SIG-M5 (cell line): Measurements from ENCODE around the gene GMCL2.
"Not testable (repeated sequence)": the region's sequence is repeated elsewhere in the genome, so short reads cannot be mapped to it uniquely, and the experiment has no call there.

Experiments used
- DNase-seq: peaks from one replicate; lab custom pipeline; 2025; lab: John Stamatoyannopoulos, UW

Gene GMCL2

DNA sequence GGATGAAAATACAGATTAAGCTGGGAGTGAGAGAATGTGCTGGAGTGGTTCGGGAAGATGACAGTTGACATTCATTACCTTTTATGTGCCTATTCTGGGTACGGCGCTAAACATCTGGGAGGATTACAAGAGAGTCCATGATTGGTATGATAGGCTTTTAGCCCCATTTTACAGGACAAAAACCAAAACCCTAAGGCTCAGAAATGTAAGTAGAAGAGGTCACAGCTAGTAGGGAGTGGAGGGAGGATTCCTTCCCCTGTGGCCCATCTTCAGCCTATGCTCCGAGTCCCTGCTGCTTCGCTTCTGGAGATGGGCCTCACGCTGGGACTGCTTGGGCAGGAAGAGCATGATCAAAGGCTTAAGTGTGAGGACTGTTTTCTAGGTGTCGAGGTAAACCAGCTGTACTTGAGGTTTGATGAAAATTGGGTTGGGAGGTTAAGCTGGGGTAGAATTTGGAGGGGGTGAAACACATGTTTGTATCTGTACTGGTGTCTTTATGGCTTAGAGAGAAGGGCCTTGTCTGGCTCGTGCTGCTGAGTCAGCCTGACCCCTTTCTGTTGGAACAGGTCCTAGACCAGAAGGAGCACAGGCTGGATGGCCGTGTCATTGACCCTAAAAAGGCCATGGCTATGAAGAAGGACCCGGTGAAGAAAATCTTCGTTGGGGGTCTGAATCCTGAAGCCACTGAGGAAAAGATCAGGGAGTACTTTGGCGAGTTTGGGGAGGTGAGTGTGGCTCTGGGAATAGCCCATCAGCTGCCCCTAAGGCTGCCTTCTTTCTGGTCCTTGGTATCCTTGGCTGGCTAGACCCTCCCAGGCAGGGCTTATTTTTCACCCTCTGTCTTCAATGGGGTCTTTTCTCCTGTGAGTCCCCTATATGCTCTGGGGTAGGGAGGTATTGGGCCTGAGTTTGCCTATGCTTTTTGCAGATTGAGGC, 19.3 kb upstream of the GMCL2 start:
- DNase-seq = no peak

DNA sequence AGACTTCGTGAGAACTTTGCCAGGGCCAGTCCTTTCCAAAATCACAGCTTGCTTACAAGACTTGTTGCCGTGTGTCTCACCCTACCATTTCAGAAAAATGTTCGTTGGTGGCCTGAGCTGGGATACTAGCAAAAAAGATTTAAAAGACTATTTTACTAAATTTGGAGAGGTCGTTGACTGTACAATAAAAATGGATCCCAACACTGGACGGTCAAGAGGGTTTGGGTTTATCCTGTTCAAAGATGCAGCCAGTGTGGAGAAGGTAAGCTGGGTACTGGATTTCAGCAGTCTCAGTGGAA, 18.5 kb upstream of the GMCL2 start:
- no peak for DNase-seq

DNA sequence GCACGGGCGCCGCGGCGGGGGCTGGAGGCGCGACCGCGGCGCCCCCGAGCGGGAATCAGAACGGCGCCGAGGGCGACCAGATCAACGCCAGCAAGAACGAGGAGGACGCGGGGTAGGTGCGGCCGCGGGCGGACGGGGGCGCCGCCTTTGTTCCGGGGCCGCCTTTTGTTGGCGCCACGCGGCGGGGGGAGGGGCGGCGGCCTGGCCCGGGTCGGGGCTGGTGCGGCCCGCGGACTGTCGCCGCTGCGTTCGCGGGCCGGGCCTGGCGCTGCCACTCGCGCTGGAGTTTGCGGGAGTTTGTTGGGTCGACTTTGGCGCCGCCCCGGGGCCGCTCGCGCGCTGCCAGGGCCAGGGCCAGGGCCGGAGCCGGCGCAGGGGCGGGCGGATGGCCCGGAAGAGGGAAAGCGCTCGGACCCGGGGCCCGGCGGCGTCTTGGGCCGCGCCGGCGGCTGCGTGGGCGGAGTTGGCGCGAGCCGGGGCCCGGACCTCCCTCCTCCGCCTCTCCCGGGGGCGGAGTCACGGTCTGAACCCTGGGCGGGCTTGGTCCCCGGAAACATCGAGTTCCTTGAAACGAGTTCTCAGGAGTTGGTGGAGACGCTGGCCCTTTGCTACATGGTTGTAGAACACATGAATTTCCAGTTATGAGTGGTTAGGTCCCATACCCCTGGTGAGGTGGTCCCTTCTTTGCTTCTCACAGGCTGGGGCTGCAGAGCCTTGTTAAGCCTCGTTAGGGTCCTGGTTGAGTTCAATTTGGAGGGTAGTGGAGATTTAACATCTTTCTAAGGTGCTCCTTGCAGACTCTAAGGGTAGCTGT, 18.0 kb upstream of the GMCL2 start:
- DNase-seq = no peak

DNA sequence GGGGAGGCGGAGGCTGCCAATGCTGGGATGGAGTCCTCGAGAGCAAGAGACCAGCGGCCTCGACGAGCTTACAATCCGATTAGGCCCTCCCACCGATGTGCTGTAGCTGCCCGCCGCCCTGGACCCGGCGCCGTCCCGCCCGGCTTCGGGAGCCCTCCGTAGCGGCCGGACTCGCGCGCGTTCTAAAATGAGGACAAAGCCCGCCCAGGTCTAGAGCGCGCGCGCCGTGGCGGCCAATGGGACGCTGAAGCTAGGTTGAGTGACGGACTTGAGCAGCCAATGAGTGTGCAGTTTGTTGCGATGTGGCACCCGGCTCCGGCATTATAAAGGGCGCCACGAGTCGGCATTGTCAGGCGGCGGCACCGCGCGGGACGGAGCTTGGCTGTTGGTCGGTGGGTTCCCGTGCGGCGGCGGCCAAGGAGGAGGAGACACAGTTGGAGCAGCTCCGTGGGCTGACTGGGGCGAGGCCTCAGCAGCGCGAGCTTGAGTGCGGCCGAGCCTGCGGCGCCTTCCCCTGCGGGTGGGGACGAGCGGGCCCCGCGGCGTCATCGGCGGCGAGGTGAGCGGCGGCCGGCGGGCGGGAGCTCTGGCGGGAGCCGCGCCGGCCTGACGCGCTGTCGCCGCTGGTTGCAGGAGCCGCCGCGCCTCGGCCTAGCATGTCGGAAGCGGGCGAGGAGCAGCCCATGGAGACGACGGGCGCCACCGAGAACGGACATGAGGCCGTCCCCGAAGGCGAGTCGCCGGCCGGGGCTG, 17.2 kb upstream of the GMCL2 start, which contains the start of gene HNRNPAB:
HNRNPAB (plus strand) TSS at position 352 of the 753 bp plus-strand sequence; CDS start at position 657, 305 bp downstream.
- DNase-seq = peak; percentile 60

DNA sequence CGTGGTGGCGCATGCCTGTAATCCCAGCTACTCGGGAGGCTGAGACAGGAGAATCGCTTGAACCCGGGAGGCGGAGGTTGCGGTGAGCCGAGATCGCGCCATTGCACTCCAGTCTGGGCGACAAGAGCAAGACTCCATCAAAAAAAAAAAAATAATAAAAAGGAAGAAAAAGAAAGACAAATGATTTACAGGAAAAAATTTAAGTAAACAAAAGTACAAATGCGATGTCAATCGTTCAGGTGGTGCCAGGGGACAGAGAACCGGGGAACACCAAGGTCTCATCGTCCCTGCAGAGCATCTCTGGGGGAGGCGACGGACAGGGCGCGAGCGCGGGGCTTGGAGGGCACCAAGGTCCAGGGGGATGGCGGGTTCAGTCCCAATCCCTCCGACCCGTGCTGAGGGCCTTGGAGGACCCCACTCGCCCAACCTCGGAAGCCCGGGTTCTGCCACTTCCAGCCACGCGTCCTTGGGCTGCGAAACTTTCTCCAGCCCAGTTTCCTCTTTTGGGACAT, 16.6 kb upstream of the GMCL2 start:
- DNase-seq = no peak

DNA sequence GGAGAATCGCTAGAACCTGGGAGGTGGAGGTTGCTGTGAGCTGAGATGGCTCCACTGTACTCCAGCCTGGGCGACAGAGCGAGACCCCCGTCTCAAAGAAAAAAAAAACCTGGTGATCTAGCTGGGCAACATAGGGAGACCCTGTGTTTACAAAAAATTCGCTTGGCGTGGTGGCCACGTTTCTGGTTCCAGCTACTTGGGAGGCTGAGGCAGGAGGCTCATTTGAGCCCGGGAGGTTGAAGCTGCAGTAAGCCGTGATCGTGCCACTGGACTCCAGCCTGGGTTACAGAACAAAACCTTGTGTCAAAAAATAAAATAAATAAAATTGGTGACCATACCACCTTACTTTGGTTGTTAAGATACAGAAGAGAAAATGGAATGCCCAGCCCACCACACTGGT, 15.4 kb upstream of the GMCL2 start:
- DNase-seq = no peak

DNA sequence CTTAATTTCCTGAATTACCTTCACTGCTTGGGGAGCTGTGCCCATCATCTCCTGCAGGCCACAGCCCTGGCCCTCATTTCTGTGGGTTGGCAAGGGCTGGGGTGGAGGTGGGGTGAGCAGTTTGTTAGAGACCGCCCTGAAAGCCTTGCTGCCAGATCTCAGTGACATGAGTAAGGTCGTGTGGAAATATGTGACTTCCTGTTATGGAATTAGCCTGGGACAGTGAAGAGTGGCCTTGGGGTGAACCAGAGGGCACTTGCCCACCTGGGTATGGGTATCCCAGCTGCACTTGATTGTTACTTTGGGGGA, 14.7 kb upstream of the GMCL2 start:
- DNase-seq = no peak

DNA sequence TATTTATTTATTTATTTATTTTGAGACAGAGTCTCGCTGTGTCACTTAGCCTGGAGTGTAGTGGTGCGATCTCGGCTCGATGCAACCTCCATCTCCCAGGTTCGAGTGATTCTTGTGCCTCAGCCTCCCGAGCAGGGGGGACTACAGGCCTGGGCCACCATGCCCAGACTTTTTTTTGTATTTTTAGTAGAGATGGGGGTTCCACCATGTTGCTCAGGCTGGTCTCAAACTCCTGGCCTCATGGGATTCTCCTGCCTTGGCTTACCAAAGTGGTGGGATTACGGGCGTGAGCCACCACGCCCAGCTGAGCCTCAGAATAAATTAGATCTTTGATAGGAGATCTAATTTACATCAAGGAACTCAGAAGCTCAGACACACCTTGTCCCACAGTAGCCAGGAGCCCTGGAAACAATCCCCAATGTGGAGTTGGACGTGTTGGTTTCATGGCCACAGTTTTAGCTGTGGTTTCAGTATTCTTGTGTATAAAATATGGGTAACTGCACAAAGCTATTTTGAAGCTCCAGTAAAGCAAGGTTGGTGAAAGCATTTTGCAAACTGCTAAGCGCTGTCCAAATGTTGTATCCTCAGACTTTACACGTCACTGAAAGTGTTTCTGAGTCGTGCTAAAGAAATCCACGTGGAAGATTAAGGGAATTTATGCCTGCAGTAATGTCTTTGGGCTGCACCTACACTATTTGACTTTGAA, 14.2 kb upstream of the GMCL2 start:
- no peak for DNase-seq

DNA sequence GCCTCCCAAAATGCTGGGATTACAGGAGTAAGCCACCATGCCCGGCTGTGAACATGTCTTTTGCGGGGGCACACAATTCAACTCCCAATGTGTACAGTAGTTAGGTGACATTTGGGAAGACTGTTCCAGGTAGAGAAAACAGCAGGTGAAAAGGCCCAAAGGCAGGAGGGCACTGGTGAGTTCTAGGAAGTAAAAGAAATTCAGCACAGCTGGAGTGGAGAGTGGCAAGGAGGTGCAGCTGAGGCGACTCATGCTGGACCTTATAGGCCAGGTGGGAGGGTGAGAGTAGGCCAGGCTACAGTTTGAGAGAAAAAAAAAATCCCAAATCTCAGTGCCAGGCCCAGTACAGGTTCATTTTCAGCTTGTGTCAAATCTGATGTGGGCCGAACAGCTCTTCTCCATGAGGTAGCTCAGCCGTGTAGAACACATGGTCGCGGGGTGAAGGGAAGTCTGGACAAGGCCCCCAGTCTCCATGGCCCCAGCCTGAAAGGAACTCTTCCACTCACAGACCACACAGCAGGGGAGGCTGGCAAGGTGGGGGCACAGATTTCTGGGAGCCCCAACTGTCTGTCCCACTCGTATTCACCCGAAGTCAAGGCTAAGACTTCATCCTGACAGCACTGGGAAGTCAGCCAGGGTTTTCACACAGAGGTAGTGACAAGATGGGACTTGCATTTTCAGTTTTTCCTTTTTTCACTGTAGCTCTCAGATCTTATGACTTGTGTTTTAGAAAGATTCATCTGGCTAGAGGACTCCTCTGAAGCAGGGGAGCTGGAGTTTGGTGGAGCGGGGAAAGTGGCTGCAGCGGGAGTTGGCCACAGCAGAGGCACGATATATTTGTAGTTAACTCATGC, 12.6 kb upstream of the GMCL2 start:
- no peak for DNase-seq

DNA sequence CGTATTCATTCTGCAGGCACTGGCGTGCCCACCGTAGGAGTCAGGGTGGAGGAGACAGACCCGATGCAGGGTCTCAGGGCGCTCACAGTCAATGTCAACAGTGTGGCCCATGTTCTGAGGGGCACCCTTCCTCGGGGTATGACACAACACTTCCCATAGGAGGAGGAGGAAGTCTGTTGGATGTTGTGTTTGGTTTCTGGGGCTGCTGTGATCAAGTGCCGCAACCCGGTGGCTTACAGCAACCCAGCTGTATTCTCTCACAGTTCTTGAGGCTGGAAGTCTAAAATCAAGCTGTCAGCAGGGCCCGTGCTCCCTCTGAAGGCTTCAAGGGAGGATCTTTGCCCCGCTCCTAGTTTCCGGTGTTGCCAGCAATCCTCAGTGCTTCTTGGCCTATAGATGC, 11.5 kb upstream of the GMCL2 start:
- DNase-seq = no peak

DNA sequence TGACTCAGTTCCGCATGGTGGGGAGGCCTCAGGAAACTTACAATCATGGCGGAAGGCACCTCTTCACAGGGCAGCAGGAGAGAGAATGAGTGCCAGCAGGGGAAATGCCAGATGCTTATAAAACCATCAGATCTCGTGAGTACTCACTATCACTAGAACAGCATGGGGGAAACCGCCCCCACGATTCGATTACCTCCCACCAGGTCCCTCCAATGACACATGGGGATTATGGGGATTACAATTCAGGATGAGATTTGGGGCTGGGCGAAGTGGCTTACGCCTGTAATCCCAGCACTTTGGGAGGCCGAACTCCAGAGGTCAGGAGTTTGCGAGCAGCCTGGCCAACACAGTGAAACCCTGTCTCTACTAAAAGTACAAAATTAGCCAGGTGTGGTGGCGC, 11.0 kb upstream of the GMCL2 start:
- not testable (repeated sequence) for DNase-seq

DNA sequence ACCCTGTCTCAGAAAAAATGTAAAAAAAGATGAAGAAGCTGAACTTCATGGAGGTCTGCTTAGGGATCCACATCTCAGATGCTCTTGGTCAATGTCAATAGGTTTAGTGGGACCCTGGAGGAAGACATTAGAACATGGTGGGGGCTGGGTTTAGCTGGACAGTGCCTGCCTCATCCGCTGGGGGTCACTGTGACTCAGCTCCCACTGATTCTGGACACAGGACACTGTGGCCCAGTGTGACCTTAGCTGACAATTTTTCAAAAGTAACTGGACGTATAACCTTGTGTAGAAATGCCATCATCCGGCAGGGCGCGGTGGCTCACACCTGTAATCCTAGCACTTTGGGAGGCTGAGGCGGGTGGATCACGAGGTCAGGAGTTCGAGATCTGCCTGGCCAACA, 9.8 kb upstream of the GMCL2 start:
- DNase-seq = no peak

DNA sequence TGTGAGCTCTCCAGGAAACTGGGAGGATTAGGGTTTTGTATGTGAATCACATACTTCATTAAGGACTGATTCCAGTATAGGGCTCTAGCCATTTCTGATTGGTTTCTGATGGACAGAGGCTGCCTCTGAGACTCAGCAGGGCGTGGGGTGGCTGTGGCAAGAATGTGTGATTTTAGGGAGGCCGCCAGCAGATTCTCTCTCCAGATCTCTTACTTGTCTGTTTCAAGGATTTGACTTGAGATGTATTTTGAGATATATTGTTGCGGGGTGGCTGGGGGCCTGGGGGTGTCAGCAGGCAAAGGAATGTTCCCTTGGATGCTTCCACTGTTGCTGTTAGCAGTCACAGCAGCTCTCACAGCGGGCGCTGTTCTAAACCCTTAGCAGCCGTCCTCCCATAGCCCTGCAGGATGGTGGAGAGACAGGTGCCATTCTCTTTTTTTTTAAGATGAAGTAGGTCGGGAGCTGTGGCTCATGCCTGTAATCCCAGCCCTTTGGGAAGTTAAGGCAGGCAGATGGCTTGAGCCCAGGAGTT, 9.2 kb upstream of the GMCL2 start:
- no peak for DNase-seq

DNA sequence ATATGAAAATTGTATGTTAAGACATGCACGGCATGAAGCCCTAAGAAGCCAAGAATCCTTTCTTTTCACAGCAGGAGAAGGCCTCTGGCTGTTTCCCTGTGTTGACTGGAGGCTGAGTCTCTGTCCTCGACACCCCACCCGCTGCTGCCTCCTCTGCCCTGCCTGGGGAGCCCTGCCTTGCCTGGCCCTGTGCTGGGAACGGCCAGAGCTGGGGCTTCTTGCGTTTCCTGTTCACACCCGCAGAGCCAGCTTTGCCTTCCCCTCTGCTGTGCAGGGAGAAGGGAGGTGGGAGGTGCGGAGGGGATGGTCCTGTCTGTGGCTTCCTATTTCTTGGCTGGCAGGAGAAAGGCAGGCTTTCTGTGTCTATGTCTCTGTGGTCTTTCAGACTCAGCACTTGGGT, 6.9 kb upstream of the GMCL2 start:
- DNase-seq = no peak

DNA sequence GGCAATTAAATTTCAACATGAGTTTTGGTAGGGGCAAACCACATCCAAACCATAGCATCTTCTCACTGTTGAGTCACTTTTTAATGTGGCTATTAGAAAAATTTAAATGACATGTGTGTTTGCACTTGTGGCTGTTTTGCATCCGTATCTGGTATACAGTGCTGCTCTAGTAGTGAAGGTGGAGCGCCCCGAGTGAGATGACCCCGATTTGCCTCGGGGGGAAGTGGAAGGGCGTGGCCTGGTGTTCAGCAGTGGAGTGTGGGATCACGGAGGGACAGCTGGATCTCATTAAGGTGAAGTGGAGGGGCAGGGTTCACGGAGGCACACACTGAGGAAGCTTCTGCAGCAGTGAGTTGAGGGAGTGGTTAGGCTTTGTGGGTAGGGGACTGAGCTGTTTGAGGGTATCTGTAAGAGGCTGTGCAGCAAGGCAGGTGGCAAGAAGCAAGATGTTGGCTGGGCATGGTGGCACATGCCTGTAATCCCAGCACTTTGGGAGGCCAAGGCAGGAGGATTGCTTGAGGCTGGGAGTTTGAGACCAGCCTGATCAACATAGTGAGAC, 6.2 kb upstream of the GMCL2 start:
- no peak for DNase-seq

DNA sequence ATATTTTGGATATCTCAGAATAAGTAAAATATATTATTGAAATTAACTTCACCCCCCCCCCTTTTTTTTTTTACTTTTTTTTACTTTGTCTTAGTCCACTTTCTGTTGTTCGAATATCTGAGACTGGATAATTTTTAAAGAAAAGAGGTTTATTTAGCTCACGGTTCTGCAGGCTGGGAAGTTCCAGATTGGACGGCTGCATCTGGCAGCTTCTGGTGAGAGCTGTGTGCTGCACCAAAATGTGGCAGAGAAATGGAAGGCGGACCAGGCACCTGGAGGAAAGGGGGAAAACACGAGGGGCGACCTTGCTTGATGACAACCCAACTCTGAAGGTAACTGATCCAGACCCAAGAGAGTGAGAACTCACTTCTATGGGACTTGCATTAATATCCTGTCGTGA, 5.6 kb upstream of the GMCL2 start:
- no peak for DNase-seq

DNA sequence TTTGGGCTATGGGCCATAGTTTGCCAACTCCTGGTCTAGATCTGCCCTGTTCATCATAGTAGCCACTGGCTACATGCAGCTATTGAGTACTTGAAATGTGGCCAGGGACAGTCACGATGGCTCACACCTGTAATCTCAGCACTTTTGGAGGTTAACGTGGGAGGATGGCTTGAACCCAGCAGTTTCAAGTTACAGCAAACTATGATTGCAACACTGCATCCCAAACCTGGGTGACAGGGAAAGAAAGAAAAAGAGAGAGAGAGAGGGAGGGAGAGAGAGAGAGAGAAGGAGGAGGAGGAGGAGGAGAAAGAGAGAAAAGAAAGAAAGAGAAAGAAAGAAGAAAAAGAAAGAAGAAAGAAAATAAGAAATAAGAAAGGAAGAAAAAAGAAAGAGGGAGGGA, 5.1 kb upstream of the GMCL2 start:
- DNase-seq = no peak

DNA sequence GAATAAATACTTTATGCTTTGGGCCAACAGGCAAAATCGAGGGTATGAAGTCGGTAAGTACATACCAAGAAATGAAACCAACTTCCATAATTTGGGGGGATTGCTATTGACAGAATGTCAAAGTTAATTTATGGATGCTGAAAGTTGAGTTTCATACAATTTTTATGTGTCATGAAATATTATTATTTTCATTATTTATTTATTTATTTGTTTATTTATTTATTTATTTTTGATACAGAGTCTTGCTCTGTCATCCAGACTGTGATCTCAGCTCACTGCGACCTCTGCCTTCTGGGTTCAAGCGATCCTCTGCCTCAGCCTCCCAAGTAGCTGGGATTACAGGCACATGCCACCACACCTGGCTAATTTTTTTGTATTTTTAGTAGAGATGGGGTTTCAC, 4.5 kb upstream of the GMCL2 start:
- no peak for DNase-seq

DNA sequence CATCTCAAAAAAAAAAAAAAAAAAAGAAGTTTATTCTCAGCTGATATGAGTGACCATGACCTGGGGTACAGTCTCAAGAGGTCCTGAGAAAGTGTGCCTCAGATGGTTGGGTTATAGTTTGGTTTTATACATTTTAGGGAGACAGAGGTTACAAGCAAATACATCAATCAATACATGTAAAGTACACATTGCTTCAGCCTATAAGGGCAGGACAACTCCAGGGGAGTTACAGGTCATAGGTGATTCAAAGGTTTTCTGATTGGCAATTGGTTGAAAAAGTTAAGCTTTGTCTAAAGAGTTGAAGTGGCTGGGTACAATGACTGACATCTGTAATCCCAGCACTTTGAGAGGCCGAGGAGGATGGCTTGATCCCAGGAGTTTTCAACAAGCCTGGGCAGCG, 2.3 kb upstream of the GMCL2 start:
- DNase-seq = no peak

DNA sequence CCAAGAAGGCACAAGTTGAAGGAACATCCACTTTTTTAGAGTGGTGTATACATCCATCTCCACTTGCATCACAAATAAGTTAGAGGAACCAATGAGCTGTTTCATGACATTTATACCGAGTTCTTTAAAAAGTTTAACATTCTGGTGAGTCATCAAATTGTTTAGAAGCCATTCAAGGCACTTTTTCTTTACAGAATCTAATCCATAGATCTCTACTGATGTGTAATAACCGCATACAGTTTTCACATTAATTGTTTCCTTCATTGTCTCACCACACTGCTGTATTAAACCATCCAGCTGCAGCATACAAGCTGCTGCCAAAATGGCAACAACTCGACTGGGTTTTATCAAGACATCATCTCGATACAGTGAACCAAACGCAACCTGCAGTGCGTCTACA, 744 bp downstream of the GMCL2 start:
- DNase-seq = no peak
